ENCODE data around the gene RPL18A. TPM values are rescaled to one million over a fixed set of nuclear protein-coding genes. Genes with fewer than 3 reads are reported as not detected.

RPL18A gene
- total RNA-seq, 4 donors from 2014 or later, result 1,051 to 1,626 (median 1,352) TPM

DNA sequence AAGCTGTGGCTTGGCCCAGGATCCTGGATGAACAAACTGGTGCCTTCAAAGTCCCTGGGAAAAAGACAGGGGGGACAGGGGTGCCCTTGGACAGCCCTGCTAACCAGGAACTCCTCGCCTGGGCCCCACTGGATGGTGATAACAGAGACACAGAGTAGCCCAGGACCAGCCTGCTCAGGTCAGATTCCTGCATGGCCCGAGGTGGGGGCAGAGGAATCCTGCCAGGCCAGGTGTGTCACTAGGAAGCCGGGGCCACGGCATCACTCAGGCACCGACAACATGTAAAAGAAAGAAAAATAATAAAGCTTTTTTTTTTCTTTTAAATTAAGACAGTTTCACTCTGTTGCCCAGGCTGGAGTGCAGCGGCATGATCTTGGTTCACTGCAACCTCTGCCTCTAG is 5.6 kb upstream of the RPL18A start:
- TF ChIP-seq, protein P1, sequence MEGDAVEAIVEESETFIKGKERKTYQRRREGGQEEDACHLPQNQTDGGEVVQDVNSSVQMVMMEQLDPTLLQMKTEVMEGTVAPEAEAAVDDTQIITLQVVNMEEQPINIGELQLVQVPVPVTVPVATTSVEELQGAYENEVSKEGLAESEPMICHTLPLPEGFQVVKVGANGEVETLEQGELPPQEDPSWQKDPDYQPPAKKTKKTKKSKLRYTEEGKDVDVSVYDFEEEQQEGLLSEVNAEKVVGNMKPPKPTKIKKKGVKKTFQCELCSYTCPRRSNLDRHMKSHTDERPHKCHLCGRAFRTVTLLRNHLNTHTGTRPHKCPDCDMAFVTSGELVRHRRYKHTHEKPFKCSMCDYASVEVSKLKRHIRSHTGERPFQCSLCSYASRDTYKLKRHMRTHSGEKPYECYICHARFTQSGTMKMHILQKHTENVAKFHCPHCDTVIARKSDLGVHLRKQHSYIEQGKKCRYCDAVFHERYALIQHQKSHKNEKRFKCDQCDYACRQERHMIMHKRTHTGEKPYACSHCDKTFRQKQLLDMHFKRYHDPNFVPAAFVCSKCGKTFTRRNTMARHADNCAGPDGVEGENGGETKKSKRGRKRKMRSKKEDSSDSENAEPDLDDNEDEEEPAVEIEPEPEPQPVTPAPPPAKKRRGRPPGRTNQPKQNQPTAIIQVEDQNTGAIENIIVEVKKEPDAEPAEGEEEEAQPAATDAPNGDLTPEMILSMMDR (IDR thresholded peaks at IDR 0.05; ENCODE audit: low read depth), result no peak

DNA sequence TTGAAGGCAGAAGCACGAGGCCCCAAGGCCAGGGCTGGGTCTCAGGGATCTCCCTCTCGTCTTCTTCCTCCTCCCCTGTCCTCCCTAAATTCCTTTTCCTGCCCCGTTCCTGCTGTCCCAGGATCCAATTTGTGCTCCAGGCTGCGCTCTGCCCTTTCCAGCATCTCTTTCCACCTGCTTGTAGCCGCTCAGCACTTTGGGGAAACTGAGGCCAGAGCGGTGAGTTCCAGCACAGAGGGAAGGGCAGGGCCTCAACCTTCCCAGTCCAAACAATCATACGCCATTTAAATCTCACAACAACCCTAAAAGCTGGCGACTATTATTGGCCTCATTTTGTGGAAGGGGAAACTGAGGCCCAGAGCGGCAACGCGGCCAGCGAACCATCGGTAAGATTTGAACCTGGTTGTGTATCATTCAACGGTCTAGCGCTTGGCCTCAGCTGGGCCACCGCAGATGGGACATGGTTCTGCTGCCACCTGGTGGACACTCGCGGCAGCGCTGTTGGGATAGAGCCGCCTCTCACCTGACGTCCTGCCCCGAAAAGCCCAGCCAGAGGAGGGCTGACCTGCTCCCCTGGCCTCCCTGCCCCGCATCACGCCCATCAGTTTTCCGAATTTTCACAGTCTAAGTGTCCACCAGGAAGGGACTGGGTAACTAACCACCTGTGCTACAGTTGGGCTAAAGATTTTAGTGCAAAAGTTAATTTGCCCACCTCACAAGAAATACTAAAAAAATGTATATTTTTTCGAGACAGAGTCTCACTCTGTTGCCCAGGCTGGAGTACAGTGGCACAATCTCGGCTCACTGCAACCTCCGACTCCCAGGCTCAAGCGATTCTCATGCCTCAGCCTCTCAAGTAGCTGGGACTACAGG is 4.2 kb upstream of the RPL18A start:
- TF ChIP-seq, protein P1 (IDR thresholded peaks at IDR 0.05; ENCODE audit: low read depth), result no peak

- TF ChIP-seq, protein P1 (IDR thresholded peaks at IDR 0.05; ENCODE audit: low read depth), result no peak
Measured at GRCh38 chr19:17860331-17860992, 752 bp downstream of the RPL18A start.

- TF ChIP-seq, protein P1 (IDR thresholded peaks at IDR 0.05; ENCODE audit: low read depth), result no peak
Measured at GRCh38 chr19:17860993-17861360, 1.3 kb downstream of the RPL18A start.

DNA sequence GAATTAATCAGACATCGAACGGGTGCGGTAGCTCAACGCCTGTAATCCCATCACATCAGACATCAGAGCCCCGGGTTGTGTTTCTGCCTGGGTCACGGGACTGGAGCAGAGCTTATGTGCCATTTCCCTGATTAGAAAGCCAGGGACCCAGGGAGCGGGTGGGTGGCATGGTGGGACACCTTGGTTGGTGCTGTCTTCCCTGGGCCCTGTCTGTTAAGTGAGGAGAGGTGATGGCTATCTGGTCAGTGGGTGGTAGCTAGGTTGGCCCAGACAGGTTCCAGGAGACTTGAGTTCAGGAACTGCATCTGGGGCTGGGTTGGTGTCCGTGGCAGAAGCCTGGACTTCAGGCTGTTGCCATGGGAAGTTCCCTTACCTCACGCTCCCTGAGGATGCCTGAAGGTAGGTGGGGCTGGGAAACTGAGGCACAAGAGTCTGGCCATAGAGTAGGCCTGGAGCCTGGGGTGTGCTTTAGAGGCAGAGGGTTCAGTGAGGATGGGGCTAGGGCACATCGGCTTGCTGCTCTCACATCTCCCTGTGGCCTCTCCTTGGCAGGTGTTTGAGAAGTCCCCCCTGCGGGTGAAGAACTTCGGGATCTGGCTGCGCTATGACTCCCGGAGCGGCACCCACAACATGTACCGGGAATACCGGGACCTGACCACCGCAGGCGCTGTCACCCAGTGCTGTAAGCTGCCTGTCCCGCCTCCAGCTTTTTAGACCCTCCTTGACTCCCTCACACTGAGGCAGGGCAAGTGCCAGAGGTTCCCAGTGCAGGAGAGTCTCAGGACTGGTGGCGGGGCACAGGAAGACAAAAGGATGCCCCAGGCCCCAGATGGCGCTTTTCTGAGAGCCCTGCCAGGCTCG is 2.1 kb downstream of the RPL18A start:
- TF ChIP-seq, protein P1 (IDR thresholded peaks at IDR 0.05; ENCODE audit: low read depth), result no peak

DNA sequence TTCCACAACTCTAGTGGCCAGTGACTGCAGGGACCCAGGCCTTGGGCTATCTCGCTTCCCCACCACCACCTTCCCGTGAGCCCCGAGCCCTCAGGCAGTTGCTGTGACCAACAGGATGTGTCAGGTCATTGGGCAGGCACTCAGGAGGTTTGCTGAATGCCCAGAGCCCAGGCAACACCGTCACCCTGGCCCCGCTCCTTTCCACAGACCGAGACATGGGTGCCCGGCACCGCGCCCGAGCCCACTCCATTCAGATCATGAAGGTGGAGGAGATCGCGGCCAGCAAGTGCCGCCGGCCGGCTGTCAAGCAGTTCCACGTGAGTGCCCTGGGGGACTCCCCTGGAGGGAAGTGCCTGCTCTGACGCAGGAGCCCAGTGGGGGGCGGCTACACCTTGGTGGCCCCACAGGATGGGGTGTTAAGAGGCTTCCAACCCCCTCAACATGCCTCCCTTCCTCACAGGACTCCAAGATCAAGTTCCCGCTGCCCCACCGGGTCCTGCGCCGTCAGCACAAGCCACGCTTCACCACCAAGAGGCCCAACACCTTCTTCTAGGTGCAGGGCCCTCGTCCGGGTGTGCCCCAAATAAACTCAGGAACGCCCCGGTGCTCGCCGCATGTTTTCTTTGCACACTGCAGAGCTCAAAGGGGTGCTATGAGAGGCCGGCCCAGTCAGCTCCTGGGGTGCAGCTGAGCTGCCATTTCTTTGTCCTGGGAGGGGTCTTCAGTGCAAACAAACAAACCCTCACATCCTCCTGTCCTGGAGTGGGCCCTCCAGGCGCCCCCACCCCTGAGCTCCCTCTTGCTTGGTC is 3.2 kb downstream of the RPL18A start:
- TF ChIP-seq, protein P1 (IDR thresholded peaks at IDR 0.05; ENCODE audit: low read depth), result no peak

Data from subcutaneous adipose tissue (tissue), 4 donors.